Measurements from ENCODE around the gene FANK1. TPM values are rescaled to one million over a fixed set of nuclear protein-coding genes. Genes with fewer than 3 reads are reported as not detected.
A peak's percentile ranks its signal among the peaks of the same experiment; 100 is the strongest.
"Not testable (repeated sequence)": the region's sequence is repeated elsewhere in the genome, so short reads cannot be mapped to it uniquely, and the experiment has no call there.

Gene FANK1
- polyA plus RNA-seq, 1 of the 3 experiments (the other 2 are of a cell fraction): 12.3 TPM

DNA sequence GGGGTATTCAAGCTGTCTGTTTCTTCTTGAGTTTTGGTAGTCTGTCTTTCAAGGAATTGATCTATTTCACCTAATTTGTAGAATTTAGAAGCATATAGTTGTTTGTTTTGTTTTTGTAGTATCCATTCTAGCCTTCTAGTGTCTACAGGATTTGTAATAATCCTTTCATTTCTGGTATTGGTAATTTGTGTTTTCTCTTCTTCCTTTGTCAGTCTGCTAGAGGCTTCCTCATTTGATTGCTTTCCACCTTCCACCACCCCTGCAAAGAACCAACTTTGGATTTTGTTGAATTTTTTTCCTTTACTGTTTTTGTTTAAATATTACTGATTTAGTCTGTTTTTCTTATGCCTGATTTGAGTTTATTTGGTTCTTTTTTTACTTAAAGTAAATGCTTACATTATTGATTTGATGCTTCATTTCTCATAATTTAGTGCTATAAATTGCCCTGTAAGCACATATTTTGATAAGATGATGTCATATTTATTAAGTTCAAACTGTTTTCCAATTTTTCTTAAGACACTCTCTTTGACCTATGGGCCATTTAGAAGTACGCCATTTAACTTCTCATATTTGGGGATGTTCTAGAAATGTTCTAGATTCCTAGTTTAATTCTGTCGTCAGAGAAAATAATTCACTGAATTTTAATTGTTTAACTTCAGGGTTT, 25.4 kb downstream of the FANK1 start:
- H3K27me3 ChIP-seq (ENCODE audit: insufficient read depth); H3K4me2 ChIP-seq; H3K36me3 ChIP-seq (replicated peaks in 1 of 2; ENCODE audit: control insufficient read depth in 1 of 2, insufficient read depth in 2 of 2, low read length in 1 of 2); H3K79me2 ChIP-seq (ENCODE audit: insufficient read depth); POLR2A ChIA-PET; H3K4me1 ChIP-seq (ENCODE audit: control insufficient read depth in 1 of 2, insufficient read depth in 2 of 2, low read depth in 1 of 2, low read length in 1 of 2); H3K4me3 ChIP-seq (ENCODE audit: low read depth in 2 of 2, low read length in 1 of 2); H2AFZ ChIP-seq (ENCODE audit: low read depth); H3K9me2 ChIP-seq; DNase-seq; H3K9me3 ChIP-seq; H3K9ac ChIP-seq; H4K20me1 ChIP-seq (ENCODE audit: insufficient read depth); H3F3A ChIP-seq (replicated peaks; ENCODE audit: insufficient read depth); CTCF ChIA-PET: not testable (repeated sequence)
- WGBS (ENCODE audit: low lambda C conversion rate): 96% methylated on average over 2 of the region's 2 CpGs
- TF ChIP-seq FOSL2 (IDR thresholded peaks at IDR 0.05; ENCODE audit: borderline replicate concordance, low read depth): 0 out of 2 replicates have a peak, but pooled peaks have one; percentile 0
- peak overlapping the region in 1 of 2 experiments; percentile 40; a peak in 2 of 4 replicates for H3K27ac ChIP-seq (ENCODE audit: low read depth in 2 of 2, low read length in 1 of 2)

DNA sequence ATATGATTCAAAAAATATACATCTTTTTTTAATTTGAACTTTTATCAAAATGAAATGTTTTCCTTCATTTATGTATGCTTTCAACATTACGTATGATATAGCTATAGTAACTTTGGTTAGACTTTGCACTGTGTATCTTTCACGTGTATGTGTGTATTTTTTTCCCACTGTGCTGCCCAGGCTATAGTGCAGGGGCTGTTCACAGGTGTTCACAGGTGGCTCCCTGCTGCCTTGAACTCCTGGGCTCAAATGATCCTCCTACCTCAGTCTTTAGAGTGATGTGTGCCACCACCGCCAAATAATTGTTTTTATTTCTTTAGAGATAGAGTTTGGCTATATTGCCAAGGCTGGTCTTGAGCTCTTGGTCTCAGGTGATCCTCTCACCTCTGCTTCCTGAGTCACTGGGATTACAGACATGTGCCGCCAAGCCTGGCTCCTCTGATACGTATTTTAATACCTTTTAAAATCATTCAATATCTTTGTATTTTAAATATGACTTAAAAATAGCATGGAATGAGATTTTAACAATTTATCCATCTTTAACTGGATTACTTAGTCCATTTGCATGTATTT, 29.0 kb downstream of the FANK1 start:
- no peak overlapping the region for H3K4me2 ChIP-seq
- H3K4me1 ChIP-seq (ENCODE audit: control insufficient read depth in 1 of 2, insufficient read depth in 2 of 2, low read depth in 1 of 2, low read length in 1 of 2): no peaks in the 10 kb centered on the region
- no peak overlapping the region for H3K4me3 ChIP-seq (ENCODE audit: low read depth in 2 of 2, low read length in 1 of 2)
- no peak overlapping the region for H2AFZ ChIP-seq (ENCODE audit: low read depth)
- ChIA-PET CTCF (interaction anchor here (0.6 kb wide), 1 partner anchor 459 kb away, joined by 3 read pairs; no protein-coding TSS in a partner anchor), POLR2A (no interaction called here)
- DNase-seq: no peak
- no peak overlapping the region for H3K9ac ChIP-seq
- no peaks in the 10 kb centered on the region for H3K79me2 ChIP-seq (ENCODE audit: insufficient read depth)
- H3K9me2 ChIP-seq: no peaks in the 10 kb centered on the region
- H3K9me3 ChIP-seq: no peaks in the 10 kb centered on the region
- H3F3A ChIP-seq (replicated peaks; ENCODE audit: insufficient read depth): no peaks in the 10 kb centered on the region
- WGBS (ENCODE audit: low lambda C conversion rate): 64% methylated on average over 5 of the region's 5 CpGs
- H3K36me3 ChIP-seq (replicated peaks in 1 of 2; ENCODE audit: control insufficient read depth in 1 of 2, insufficient read depth in 2 of 2, low read length in 1 of 2): no peaks in the 10 kb centered on the region
- H3K27me3 ChIP-seq (ENCODE audit: insufficient read depth): no peaks in the 10 kb centered on the region
- TF ChIP-seq, protein P1, sequence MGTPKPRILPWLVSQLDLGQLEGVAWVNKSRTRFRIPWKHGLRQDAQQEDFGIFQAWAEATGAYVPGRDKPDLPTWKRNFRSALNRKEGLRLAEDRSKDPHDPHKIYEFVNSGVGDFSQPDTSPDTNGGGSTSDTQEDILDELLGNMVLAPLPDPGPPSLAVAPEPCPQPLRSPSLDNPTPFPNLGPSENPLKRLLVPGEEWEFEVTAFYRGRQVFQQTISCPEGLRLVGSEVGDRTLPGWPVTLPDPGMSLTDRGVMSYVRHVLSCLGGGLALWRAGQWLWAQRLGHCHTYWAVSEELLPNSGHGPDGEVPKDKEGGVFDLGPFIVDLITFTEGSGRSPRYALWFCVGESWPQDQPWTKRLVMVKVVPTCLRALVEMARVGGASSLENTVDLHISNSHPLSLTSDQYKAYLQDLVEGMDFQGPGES (IDR thresholded peaks at IDR 0.05; ENCODE audit: low read depth, low read length): no peak
- no peak for TF ChIP-seq YY1 (IDR thresholded peaks at IDR 0.05; ENCODE audit: low read depth)
- no peak for TF ChIP-seq RCOR1 (IDR thresholded peaks at IDR 0.05; ENCODE audit: low read length)
- no peak for TF ChIP-seq RAD21 (IDR thresholded peaks at IDR 0.05; ENCODE audit: low read length)
- no peak for TF ChIP-seq TAF1 (IDR thresholded peaks at IDR 0.05; ENCODE audit: borderline replicate concordance, low read depth, low read length)
- TF ChIP-seq, protein P2, sequence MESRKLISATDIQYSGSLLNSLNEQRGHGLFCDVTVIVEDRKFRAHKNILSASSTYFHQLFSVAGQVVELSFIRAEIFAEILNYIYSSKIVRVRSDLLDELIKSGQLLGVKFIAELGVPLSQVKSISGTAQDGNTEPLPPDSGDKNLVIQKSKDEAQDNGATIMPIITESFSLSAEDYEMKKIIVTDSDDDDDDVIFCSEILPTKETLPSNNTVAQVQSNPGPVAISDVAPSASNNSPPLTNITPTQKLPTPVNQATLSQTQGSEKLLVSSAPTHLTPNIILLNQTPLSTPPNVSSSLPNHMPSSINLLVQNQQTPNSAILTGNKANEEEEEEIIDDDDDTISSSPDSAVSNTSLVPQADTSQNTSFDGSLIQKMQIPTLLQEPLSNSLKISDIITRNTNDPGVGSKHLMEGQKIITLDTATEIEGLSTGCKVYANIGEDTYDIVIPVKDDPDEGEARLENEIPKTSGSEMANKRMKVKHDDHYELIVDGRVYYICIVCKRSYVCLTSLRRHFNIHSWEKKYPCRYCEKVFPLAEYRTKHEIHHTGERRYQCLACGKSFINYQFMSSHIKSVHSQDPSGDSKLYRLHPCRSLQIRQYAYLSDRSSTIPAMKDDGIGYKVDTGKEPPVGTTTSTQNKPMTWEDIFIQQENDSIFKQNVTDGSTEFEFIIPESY (IDR thresholded peaks at IDR 0.05; ENCODE audit: borderline replicate concordance, low read depth): no peak
- TF ChIP-seq, protein P3, sequence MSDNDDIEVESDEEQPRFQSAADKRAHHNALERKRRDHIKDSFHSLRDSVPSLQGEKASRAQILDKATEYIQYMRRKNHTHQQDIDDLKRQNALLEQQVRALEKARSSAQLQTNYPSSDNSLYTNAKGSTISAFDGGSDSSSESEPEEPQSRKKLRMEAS (IDR thresholded peaks at IDR 0.05; ENCODE audit: low read depth): no peak
- no peak overlapping the region for H3K27ac ChIP-seq (ENCODE audit: low read depth in 2 of 2, low read length in 1 of 2)
- no peaks in the 10 kb centered on the region for H4K20me1 ChIP-seq (ENCODE audit: insufficient read depth)

All from SK-N-SH (cell line).